Stimulated activated CD8-positive, alpha-beta memory T cell treated with anti-CD3 and anti-CD28 coated beads, Interleukin-4, amount 100 ng/mL, for 48 hours (primary cell): ENCODE data around the gene ERC1.
"Not testable (repeated sequence)": the region's sequence is repeated elsewhere in the genome, so short reads cannot be mapped to it uniquely, and the experiment has no call there.

ENCODE experiments used
- DNase-seq: peaks from one replicate; pipeline ENCODE4 v3.0.0-alpha.2; 2020

The ERC1 gene

DNA sequence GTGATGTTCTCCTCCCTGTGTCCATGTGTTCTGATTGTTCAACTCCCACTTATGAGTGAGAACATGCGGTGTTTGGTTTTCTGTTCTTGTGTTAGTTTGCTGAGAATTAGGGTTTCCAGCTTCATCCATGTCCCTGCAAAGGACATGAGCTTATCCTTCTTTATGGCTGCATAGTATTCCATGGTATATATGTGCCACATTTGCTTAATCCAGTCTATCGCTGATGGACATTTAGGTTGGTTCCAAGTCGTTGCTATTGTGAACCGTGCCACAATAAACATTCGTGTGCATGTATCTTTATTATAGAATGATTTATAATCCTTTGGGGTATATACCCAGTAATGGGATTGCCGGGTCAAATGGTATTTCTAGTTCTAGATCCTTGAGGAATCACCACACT, 264.1 kb downstream of the ERC1 start:
- not testable (repeated sequence) for DNase-seq

DNA sequence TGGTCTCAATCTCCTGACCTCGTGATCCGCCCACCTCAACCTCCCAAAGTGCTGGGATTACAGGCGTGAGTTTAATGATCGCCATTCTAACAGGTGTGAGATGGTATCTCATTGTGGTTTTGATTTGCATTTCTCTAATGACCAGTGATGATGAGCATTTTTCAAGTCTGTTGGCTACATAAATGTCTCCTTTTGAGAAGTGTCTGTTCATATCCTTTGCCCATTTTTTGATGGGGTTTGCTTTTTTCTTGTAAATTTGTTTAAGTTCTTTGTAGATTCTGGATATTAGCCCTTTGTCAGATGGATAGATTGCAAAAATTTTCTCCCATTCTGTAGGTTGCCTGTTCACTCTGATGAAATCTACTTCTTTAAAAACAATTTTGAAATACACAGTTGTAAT, 264.8 kb downstream of the ERC1 start:
- not testable (repeated sequence) for DNase-seq

DNA sequence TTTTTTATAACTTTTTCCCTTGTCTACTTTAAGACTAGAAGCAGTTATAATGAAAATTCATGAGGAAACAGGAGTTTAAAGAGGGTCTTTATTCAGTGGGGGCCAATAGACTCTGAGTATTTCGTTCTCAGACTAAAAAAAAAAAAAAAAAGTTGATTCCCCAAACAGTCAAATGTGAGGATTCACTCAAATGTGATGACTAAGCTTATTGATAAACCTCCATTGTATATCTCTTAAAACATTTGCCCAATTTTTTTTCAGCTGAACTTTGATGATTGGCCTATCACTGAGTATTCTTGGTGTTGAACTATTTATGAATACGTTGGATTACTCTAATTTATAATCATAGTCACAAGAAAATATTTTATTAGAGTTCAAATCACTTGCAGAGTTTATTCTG, 265.3 kb downstream of the ERC1 start:
- DNase-seq = no peak

DNA sequence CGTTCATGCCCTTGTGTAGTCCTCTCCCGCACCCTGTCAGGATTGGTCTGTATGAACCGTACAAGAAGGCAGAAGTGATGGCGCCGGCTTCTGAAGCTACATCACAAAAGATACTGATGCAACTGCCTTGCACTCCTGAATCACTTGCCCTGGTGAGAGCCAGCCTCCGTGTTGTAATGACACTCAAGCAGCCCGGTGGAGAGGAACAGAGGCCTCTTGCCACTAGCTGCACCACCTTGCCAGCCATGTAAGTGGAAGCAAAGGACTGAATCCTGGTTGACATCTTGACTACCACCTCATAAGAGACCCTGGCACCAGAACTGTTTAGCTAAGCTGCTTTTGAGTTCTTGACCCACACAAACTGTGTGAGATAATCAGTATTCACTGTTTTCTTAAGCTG, 266.0 kb downstream of the ERC1 start:
- DNase-seq = no peak

DNA sequence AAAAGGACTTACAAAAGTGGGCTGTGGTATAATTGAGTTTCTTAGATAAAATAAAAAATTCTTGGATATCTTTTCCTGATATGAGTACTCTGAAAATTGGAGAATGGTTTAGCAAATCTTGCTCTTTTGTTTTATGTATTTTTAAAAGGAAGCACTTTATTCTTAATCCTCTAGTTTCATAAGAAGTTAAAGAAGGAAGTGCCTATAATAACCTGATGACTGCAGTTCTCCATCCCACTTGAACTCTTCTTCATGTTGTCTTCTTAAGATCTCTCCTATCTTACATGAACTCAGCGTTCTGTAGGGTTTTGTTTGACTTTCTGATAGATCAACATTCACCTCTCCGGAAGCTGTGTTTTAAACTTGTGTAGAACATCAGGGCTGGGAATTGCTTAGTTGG, 271.0 kb downstream of the ERC1 start:
- DNase-seq = no peak

DNA sequence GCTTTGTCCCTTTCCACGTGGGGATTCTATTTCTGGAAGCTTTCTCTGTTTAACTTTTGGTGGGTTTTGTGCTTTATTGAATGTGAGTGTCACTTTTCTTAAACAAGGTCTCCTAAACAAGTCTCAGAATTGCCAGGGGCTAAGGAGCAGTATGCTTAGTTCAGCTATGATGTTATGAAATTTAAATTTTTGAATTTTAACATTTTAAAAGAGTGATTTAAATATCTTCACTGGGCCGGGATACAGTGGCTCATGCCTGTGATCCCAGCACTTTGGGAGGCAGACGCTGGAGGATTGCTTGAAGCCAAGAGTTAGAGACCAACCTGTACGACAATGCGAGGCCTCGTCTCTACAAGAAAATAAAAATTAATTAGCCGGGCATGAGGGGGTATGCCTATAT, 276.2 kb downstream of the ERC1 start:
- no peak for DNase-seq

DNA sequence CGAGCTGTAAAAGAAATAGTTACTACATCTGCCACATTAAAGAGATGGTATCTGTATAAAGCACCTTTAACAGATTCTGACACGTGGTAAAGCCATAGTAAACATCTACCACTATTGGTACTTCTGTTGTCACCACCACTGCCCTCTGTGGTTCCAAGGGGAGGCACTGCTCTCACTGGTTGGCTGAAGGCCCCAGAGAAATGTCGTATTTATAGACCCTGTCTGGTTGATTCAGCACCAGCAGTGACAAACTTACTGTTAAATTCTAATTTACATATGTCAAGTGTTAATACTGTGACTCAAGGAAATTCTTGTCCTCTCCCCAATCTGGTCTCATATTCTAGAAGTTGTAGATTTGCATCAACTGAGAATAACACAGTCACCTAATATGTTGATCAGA, 281.1 kb downstream of the ERC1 start:
- no peak for DNase-seq

DNA sequence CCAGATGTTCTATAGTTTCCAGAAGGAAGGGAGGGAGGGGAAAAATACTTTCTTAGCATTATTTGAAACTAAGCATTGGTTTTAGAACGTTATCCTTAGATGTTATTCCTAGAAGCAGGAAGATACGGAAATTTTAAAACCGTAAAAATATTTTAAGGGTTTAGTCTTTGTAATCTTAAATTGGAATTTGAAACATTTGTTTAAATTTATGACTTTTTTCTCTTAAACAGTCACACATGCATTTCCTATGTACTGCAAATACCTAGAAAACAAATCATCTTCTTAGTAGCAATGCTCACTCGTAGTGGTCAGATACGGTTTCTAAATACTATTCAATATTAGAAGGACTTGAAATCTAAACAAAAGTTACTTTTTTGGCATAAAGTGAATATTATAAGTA, 282.0 kb downstream of the ERC1 start:
- DNase-seq = no peak

DNA sequence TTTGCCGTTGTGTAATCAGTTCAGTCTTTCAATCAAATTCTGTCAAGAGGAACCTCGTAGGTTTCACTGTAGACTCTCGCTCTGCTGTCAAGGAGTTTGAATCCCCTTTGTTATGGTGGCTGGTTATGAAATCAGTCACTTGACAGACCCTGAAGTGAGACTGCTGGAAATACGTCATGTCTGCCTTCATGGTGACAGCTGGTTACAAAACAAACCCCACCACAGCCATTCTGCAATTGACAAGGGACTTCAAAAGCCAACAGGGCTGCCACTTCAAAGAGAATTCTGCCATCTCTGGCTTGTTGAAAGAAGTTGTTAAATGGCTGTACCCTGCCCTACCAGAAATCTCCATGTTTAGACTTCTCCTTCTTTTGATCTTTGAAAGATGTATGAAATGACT, 286.9 kb downstream of the ERC1 start:
- peak; percentile 28 for DNase-seq

DNA sequence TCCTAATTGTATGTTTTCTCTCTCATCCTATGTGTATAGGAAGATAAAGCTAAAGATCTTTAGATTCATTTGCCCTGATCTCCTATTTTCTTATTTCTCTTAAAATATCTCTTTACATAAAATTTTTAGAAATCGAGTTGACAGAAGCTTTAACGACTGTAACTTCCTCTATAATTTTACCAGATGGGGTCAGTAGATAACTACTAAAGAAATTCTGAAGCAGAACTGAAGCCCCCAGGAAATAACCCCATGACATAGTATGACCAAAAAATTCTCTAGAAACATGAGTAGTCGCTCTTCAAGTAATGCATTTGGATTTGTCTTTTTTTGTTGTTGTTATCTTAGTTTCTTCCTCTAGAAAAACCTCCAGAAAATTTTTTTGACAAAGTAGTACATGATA, 288.0 kb downstream of the ERC1 start:
- no peak for DNase-seq

DNA sequence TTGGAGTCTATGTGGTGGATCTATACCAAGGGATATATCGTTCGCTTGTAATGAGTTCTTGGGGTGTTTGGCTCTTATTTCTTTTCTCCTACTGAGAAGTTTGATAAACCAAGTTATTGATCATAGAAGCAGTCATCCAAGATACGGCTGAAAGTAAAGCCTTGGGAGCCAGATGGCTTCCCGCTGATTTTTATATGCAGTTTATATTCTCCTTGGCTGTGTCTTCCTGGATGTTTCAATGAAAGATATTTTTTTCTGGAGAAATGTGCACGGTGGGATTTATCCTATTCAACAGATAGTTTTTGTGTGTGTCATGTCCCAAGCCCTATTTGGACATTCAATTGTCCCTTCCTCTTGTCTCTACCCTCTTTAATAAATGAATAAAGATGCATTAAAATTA, 289.0 kb downstream of the ERC1 start:
- no peak for DNase-seq

DNA sequence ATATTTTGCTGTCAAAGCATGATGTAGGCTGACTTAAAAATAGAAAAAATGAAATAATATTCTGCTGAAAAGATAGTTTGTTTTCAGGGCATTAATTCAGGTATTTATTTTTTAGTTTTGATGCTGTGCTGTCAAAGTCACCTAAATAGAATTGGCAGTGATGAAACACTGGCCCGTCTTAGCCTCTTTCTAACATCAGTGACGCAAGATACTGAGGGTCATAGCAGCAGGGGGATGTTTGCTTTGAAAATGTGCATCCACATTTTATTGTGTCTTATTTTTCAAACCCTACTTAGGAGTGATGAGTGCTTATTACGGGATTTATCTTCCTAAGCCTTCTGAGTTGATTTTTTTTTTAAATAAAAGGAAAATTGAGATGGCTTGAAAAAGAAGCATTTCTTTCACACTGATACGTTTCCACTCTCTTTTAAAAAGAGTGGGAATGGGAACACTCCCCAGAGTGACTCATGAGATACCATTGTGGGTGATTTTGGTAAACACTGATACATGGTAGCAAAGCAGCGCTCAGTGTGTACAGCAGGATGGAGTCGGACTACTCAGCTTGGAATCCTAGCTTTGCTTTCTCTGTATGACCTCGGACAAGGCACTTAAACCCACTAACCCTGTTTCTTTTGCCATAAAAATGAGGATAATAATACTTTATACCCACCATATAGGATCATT, 290.8 kb downstream of the ERC1 start:
- no peak for DNase-seq

DNA sequence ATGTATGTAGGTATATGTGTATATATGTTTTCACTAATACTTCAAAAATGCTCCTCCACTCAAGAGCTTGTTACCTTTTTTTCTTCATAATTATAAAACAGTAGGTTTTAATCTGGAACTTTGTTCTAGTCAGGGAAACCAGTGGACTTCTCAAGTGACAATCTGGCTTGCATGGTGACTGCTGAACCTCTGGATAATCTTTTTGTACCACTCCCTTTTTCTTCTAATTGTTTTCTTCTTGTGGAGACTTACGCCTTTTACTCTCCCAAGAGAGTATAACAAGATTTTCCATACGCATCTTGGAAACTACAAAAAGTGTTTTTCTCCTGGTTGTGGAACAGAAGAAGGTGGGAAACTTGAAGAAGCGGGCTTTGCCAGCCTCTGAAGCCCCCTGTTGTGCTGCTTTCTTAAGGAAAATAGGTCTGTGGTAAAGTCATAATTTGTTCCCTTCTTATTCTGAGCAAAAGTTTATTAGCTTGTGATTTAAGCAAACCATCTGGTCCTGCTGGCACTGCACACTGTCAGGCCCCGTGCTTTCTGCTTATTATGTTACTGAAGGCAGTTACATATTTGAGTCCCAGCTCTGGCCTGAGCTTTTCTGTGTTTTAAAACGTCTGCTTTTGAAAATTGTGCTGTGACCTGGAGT, 291.8 kb downstream of the ERC1 start:
- DNase-seq = no peak

DNA sequence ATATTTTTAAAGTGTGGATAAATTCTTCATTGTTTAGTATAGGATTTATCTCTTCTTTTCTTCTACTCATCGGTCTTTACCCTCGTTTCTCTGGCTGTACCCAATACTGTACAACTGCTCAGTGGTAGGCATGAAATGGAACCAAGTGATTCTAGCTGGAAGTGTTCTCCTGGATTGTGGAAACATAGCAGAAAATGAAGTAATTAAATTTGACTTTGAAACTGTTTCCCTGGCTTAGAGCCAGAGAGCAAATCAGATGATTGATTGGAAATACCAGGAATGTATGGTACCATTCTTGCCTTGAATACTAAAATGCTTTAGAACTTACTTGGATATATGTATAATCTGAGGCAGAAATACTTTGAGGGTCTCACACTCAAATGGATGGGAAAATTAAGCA, 292.3 kb downstream of the ERC1 start:
- DNase-seq = no peak

DNA sequence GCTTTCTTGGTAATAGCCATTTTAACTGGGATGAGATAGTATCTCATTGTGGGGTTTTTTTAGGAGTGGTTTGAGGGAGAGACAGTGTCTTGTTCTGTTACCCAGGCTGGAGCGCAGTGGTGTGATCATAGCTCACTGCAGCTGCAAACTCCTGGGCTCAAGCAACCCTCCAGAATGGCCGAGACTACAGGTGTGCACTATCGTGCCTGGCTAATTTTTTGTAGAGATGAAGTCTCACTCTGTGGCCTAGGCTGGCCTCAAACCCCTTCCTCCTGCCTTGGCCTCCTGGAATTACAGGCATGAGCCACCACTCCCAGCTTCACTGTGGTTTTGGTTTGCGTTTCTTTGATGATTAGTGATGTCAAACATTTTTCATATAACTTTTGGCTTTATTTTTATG, 293.6 kb downstream of the ERC1 start:
- DNase-seq = no peak

DNA sequence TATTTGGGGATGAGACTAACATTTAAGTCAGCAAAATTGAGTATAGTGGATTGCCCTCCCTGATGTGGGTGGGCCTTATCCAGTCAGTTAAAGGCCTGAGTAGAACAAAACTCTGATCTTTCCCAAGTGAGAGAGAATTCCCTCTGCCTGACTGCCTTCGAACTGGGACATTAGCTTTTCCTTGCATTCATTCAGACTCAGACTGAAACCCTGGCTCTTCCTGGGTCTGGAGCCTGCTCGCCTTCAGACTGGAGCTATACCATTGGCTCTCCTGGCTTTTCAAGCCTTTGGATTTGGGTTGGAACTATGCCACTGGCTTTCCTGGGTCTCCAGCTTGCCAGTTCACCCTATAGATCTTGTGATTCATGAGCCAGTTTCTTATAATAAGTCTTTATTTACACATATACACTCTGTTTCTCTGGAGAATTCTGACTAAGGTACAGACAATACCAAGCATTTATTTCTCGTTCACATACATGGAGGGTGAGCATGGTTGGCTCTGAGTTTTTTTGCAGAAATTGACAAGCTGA, 296.5 kb downstream of the ERC1 start:
- no peak for DNase-seq

DNA sequence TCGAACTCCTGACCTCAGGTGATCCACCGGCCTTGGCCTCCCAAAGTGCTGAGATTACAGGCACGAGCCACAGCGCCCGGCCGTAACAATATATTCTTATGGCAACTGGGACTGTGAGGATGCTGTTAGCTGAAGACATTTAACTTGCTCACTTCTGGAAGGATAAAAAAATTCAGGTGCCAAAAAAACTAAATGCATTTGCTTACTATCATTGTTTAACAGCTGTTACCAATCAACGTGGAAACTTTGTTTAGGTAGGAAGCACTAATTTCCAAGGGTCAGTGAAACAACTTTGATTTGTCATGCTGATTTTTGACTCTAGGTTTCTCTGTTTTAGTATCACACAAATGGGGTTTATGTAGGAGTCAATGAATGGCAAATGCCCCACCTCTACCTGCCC, 297.3 kb downstream of the ERC1 start:
- DNase-seq = no peak

DNA sequence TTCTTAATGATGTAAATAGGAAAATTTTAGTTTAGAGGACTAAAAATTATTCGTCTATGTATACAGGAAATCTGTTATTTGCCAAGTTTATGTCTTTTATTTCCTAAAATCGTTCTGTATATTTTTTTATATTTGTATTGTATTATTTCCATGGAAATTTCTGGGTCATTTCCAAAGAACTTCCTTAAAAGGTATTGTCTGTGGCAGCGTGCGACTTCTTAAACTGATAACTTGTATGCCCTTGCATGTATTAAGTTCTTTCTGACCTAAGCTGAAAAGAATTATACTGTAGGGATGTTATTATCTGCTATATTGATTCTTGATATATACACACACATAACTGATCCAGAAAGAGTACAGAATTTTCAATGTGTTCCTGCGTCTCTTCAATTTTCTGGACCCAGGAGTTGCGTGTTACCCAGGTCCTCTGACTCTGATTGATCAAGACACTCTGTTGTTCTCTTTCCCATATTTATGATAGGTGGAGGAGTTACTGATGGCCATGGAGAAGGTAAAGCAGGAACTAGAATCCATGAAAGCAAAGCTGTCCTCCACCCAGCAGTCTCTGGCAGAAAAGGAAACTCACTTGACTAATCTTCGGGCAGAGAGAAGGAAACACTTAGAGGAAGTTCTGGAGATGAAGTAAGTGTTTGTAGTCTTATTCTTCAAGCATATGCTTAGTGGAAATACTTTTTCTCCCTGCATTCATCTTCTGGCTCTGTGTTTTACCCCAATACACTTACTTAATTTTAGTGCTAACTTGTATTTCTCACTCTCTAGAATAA, 298.5 kb downstream of the ERC1 start:
- DNase-seq = no peak

DNA sequence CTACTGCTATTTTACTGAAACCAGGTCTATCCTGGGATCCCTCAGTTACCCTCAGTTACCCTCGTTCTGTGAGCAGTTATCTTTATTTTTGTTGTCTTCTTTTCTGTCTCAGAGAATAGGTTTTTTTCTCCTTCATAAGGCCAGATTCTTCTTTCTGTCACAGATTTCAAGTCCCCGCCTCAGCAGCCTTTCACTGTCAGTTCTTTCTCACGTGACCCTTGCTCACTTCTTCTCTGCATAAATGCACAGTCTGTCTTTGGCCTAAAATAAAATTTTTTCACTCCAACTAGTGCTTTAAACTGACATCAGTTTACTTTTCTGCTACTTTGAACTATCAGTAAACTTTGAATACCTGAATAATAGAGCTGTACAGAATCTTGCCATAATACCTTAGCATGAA, 299.7 kb downstream of the ERC1 start:
- DNase-seq = no peak

DNA sequence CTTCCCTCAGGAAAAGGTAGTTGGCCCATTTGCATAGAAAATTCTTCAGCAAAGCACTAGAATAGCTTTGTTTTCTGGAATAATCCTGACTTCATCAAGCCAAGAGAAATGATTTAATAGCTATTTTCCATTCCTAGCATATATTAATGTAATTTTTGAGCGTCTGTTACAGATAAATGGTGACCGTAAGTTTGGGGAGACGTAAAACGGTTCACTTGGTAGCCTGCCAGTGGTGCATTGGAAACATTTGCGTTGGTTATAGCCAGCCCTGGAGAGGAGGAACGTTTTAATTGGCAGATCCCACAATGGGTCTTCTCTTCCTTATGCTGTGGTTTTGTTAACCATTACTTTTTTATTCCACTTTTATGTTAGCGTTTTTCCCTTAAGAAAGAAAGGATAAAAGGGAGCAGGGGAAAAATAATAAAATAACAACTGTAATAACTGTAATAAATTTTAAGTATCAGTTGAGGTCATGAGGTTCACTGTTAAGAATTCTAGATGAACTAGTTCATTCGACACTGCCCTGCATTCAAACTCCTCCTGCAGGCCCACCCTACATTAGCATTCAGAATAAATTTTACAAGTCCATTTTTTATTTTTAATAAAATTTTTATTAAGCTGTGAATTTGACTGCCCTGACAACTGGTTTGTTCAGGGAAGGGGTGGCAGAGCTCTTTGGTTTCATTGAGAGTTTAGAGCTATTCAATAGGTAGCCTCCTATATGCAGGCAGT, 300.7 kb downstream of the ERC1 start:
- no peak for DNase-seq

DNA sequence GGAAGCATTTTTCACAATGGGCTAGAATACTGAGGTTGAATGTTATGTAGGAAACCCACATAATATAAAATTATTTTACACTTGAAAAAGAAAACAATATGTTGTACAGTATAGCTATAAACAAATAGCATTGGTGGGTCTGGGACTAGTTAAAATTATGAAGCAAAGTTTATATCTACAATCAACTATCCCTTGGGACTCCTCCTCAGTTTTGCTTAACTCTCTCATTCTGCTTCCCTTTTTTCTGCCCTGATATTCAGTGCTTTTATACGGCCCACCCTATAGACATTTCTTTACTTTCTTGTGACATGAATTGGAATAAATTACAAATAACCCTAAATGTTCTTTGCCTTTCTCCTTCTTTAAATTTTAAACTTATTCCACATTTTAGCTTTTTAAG, 302.9 kb downstream of the ERC1 start:
- DNase-seq = no peak

DNA sequence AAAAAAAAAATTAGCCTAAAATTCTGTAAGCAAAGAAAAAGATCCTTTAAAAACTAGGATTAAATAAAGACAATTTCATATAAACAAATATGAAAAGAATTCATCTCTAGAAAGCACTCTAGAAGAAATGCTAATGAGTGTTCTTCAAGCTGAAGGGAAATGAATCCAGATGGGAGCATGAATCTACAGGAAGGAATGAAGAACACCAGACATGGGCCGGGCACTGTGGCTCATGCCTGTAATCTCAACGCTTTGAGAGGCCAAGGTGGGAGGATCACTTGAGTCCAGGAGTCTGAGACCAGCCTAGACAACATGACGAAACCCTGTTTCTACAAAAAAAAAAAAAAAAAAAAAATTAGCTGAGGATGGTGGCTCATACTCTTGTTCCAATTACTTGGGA, 306.2 kb downstream of the ERC1 start:
- DNase-seq = no peak

DNA sequence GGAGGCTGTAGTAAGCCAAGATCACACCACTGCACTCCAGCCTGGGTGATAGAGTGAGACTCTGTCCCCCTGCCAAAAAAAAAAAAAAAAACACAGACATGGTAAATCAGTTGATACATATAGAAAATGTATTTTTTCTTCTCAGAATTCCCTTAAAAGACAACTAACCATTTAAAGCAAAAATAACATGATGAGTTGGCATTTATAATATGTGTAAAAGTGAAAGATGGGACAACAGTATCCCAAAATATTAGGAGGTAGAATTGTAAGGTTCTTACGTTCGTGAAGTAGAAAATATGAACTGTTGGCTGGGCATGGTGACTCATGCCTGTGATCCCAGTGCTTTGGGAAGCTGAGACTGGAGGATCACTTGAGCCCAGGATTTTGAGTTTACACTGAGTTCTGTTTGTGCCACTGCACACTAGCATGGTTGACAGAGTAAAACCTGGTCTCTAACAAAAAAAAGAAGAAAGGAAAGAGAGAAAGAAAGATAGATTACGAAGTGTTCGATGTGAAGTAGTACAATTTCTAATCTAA, 306.7 kb downstream of the ERC1 start:
- DNase-seq = no peak
